Neuronal stem cell (in vitro differentiated cells): Measurements from ENCODE around the gene RARA.

Experiments
- DNase-seq: peaks from one replicate; pipeline ENCODE4 v3.0.0-alpha.2; 2013; ENCODE audit warnings: low spot score
- H2AFZ ChIP-seq: one replicate; pipeline ENCODE4 v1.6.1; 2013; ENCODE audit warnings: mild to moderate bottlenecking, low read length, inconsistent platforms
- H2AK5ac ChIP-seq: 2 replicates; pipeline ENCODE4 v1.6.1; 2013; ENCODE audit warnings: low read depth, mild to moderate bottlenecking, inconsistent platforms, low read length, moderate library complexity, mixed read lengths
- H2BK120ac ChIP-seq: 2 replicates; pipeline ENCODE4 v1.6.1; 2013; ENCODE audit warnings: low read depth, mild to moderate bottlenecking, inconsistent platforms, low read length, moderate library complexity, mixed read lengths
- H2BK12ac ChIP-seq: one replicate; pipeline ENCODE4 v1.6.1; 2013; ENCODE audit warnings: low read length, inconsistent platforms
- H2BK15ac ChIP-seq: 2 replicates; pipeline ENCODE4 v1.6.1; 2013; ENCODE audit warnings: mild to moderate bottlenecking, low read length, inconsistent platforms, mixed read lengths
- H2BK5ac ChIP-seq: one replicate; pipeline ENCODE4 v1.6.1; 2013; ENCODE audit warnings: inconsistent platforms, mild to moderate bottlenecking, low read length, moderate library complexity
- H3K14ac ChIP-seq: one replicate; pipeline ENCODE4 v1.6.1; 2013; ENCODE audit warnings: low read length, inconsistent platforms
- H3K18ac ChIP-seq: 2 replicates; pipeline ENCODE4 v1.6.1; 2013; ENCODE audit warnings: low read length, inconsistent platforms
- H3K23ac ChIP-seq: 2 replicates; pipeline ENCODE4 v1.6.1; 2013; ENCODE audit warnings: low read depth, mild to moderate bottlenecking, mixed read lengths, low read length, inconsistent platforms; ENCODE audit not compliant: poor library complexity
- H3K27ac ChIP-seq: replicated peaks from 3 replicates; pipeline ENCODE4 v1.5.1; 2013; ENCODE audit warnings: low read length, inconsistent platforms
- H3K27me3 ChIP-seq, 3 experiments: 2 replicates each; pipeline ENCODE4 v1.6.1; 2013; ENCODE audit warnings: low read length in 3 of 3, mild to moderate bottlenecking in 2 of 3, inconsistent platforms in 1 of 3, low read depth in 1 of 3, mixed read lengths in 1 of 3, moderate library complexity in 1 of 3; ENCODE audit not compliant: control insufficient read depth in 3 of 3, insufficient read depth in 3 of 3
- H3K36me3 ChIP-seq, 2 donors: replicated peaks in 1 of 2; 2 replicates each; pipeline ENCODE4 v1.6.1; 2013; ENCODE audit warnings: low read length in 2 of 2; ENCODE audit not compliant: control insufficient read depth in 2 of 2, insufficient read depth in 2 of 2
- H3K4ac ChIP-seq: 2 replicates; pipeline ENCODE4 v1.6.1; 2013; ENCODE audit warnings: inconsistent platforms, mild to moderate bottlenecking, low read length, moderate library complexity
- H3K4me1 ChIP-seq, 2 donors: 1 replicate in 1 of 2; 2 replicates in 1 of 2; pipeline ENCODE4 v1.6.1; 2013; ENCODE audit warnings: low read length in 2 of 2, low read depth in 1 of 2; ENCODE audit not compliant: control insufficient read depth in 2 of 2, insufficient read depth in 1 of 2
- H3K4me2 ChIP-seq: one replicate; pipeline ENCODE4 v1.6.1; 2013; ENCODE audit warnings: mild to moderate bottlenecking, low read length, inconsistent platforms; ENCODE audit not compliant: insufficient read depth, poor library complexity, severe bottlenecking
- H3K4me3 ChIP-seq, 2 donors: 2 replicates each; pipeline ENCODE4 v1.5.1; 2013; ENCODE audit warnings: low read length in 2 of 2, mild to moderate bottlenecking in 2 of 2, inconsistent platforms in 1 of 2, moderate library complexity in 1 of 2
- H3K79me1 ChIP-seq: one replicate; pipeline ENCODE4 v1.6.1; 2013; ENCODE audit warnings: low read depth, mild to moderate bottlenecking, inconsistent platforms, low read length, moderate library complexity
- H3K9ac ChIP-seq: one replicate; pipeline ENCODE4 v1.6.1; 2013; ENCODE audit warnings: mild to moderate bottlenecking, low read depth, low read length, inconsistent platforms; ENCODE audit not compliant: poor library complexity
- H3K9me3 ChIP-seq, 2 donors: replicated peaks in 1 of 2; 2 replicates each; pipeline versions ENCODE3 to v1.6.1; 2013; ENCODE audit warnings: low read length in 2 of 2, mild to moderate bottlenecking in 2 of 2, inconsistent platforms in 1 of 2, low read depth in 1 of 2, mixed read lengths in 1 of 2, moderate library complexity in 1 of 2; ENCODE audit not compliant: control insufficient read depth in 2 of 2, insufficient read depth in 1 of 2
- H4K8ac ChIP-seq: one replicate; pipeline ENCODE4 v1.6.1; 2013; ENCODE audit warnings: low read depth, mild to moderate bottlenecking, inconsistent platforms, low read length, moderate library complexity
- H4K91ac ChIP-seq: one replicate; pipeline ENCODE4 v1.6.1; 2013; ENCODE audit warnings: low read length, low read depth, mild to moderate bottlenecking, inconsistent platforms; ENCODE audit not compliant: poor library complexity
- WGBS, 2 donors: extraction: QIAGEN DNeasy Blood & Tissue Kit; methylation state at CpG; one replicate each; pipeline ENCODE4 v1.1.7; 2013; ENCODE audit warnings: missing lambda C conversion rate in 2 of 2, mixed read lengths in 1 of 2; ENCODE audit not compliant: insufficient read length in 2 of 2, insufficient replicate concordance in 1 of 2; ENCODE audit errors: extremely low coverage in 2 of 2; 5-methylcytosine and 5-hydroxymethylcytosine counted together

RARA gene

GRCh38 chr17:40355804-40356758 is 47.1 kb downstream of the RARA start:
- H2BK120ac ChIP-seq: peak overlapping the region; percentile 68
- H3K36me3 ChIP-seq: peaks cover 7 to 30% of the 10 kb centered on the region in 2 donors
- no peaks in the 10 kb centered on the region for H3K9me3 ChIP-seq
- H2BK5ac ChIP-seq: no peak overlapping the region
- H4K91ac ChIP-seq: no peak overlapping the region
- no peak overlapping the region for H3K23ac ChIP-seq
- no peak overlapping the region for H3K9ac ChIP-seq
- no peak overlapping the region for H3K4ac ChIP-seq
- no peak for DNase-seq
- H3K79me1 ChIP-seq: no peaks in the 10 kb centered on the region
- H2AK5ac ChIP-seq: peak overlapping the region; percentile 56
- no peak overlapping the region for H2AFZ ChIP-seq
- WGBS, 2 donors: no CpG with 5 or more reads among the region's 33 CpGs
- peaks cover 0 to 5% (median 2%) of the 10 kb centered on the region in 3 experiments for H3K27me3 ChIP-seq
- H3K27ac ChIP-seq: no peak overlapping the region
- no peak overlapping the region for H2BK12ac ChIP-seq
- H3K18ac ChIP-seq: peak overlapping the region; percentile 71
- H4K8ac ChIP-seq: no peak overlapping the region
- H2BK15ac ChIP-seq: no peak overlapping the region
- no peak overlapping the region for H3K4me2 ChIP-seq
- no peak overlapping the region for H3K14ac ChIP-seq
- H3K4me1 ChIP-seq: peaks cover 12 to 20% of the 10 kb centered on the region in 2 donors
- no peak overlapping the region for H3K4me3 ChIP-seq

- H2BK120ac ChIP-seq: no peak overlapping the region
- no peaks in the 10 kb centered on the region for H3K79me1 ChIP-seq
- peaks cover 0 to 1% of the 10 kb centered on the region in 2 donors for H3K9me3 ChIP-seq
- H3K4me2 ChIP-seq: no peak overlapping the region
- peaks cover 0 to 14% (median 10%) of the 10 kb centered on the region in 3 experiments for H3K27me3 ChIP-seq
- H3K4me1 ChIP-seq: peaks cover 1 to 11% of the 10 kb centered on the region in 2 donors
- no peak overlapping the region for H3K4ac ChIP-seq
- H2AK5ac ChIP-seq: peak overlapping the region; percentile 56
- peak overlapping the region; percentile 43 for H4K8ac ChIP-seq
- H3K14ac ChIP-seq: no peak overlapping the region
- DNase-seq: no peak
- H3K27ac ChIP-seq: no peak overlapping the region
- no peak overlapping the region for H2AFZ ChIP-seq
- H3K36me3 ChIP-seq: peaks cover 7 to 24% of the 10 kb centered on the region in 2 donors
- no CpG with 5 or more reads among the region's 19 CpGs for WGBS, 2 donors
- H2BK5ac ChIP-seq: no peak overlapping the region
- H3K18ac ChIP-seq: no peak overlapping the region
- no peak overlapping the region for H2BK15ac ChIP-seq
- H3K9ac ChIP-seq: no peak overlapping the region
- H3K4me3 ChIP-seq: no peak overlapping the region
- H2BK12ac ChIP-seq: no peak overlapping the region
- H3K23ac ChIP-seq: no peak overlapping the region
- H4K91ac ChIP-seq: no peak overlapping the region
Measured at GRCh38 chr17:40356990-40357881, 48.3 kb downstream of the RARA start.

GRCh38 chr17:40358323-40359038 is 49.5 kb downstream of the RARA start:
- Histone ChIP-seq H3K36me3 (peaks cover 3 to 14% of the 10 kb centered on the region in 2 donors), H4K91ac (no peak overlapping the region), H3K27ac (no peak overlapping the region), H2BK15ac (no peak overlapping the region), H2BK120ac (no peak overlapping the region), H3K79me1 (peaks cover 1% of the 10 kb centered on the region), H3K4me3 (no peak overlapping the region), H2AK5ac (no peak overlapping the region), H3K4me1 (peaks cover 2 to 11% of the 10 kb centered on the region in 2 donors), H3K23ac (no peak overlapping the region), H3K4me2 (no peak overlapping the region), H3K9me3 (peaks cover 0 to 1% of the 10 kb centered on the region in 2 donors), H3K14ac (no peak overlapping the region), H3K4ac (no peak overlapping the region), H3K9ac (no peak overlapping the region), H3K18ac (no peak overlapping the region), H2AFZ (peak overlapping the region; percentile 80), H4K8ac (no peak overlapping the region), H2BK12ac (no peak overlapping the region), H3K27me3 (peaks cover 5 to 21% (median 16%) of the 10 kb centered on the region in 3 experiments), H2BK5ac (no peak overlapping the region)
- WGBS, 2 donors: no CpG with 5 or more reads among the region's 17 CpGs
- DNase-seq: peak; percentile 87
